ENCODE results near the gene SH2B3.

GRCh38 chr12:111455448-111456320 is 50.0 kb downstream of the SH2B3 start:
- TF ChIP-seq CTCF (IDR thresholded peaks at IDR 0.05; ENCODE audit: low read length) = no peak
- no peak for TF ChIP-seq EZH2 (optimal IDR thresholded peaks at IDR 0.05; ENCODE audit: low read depth, low read length)
